Mammary epithelial cell (primary cell): ENCODE measurements around the gene HSBP1L1.

ENCODE experiments used
- EZH2 ChIP-seq: IDR thresholded peaks from 2 replicates; pipeline ENCODE4 v1.6.1; 2012; ENCODE audit warnings: low read length, inconsistent platforms, borderline replicate concordance
- TF ChIP-seq, protein P1 (sequence below), 2 donors: IDR thresholded peaks in 1 of 2; conservative IDR thresholded peaks in 1 of 2; 2 replicates each; pipeline ENCODE4 v1.5.1; 2011 to 2012; ENCODE audit warnings: inconsistent platforms in 2 of 2, low read length in 2 of 2, mild to moderate bottlenecking in 2 of 2, control low read depth in 1 of 2, low read depth in 1 of 2; ENCODE audit not compliant: insufficient read depth in 1 of 2; ENCODE audit errors: extremely low read depth in 1 of 2

DNA sequence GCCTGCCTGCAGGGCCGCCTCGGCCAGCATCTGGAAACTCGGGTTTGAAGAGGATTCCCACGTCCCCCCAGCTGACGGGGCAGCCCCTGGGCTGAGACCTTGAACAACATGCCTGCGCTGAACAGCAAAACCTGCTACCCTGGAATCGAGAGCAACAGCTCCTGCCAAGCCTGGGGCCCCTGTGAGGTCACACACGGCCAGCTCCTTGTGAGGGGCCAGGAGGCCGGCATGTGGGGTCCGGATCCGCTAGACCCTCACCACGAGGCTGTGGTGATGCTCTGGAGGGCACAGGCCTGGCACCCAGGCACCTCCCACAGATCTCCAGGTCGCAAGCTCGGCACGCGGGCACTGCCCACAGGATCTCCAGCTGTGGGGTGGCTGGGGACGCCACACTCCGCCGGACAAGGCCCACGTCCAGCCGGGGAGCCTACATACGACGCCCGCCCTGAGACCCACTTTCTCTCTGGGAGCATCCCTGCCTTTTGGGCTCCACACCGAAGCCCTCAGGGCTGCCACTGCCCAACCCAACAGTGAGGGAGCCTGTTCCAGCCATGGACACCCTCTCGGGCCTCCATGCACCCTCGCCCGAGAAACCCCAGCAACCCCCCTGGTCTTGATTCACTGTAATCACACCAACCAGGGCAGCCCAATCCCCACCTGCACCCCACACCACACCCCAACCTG, 47.1 kb upstream of the HSBP1L1 start:
- TF ChIP-seq, protein P1, sequence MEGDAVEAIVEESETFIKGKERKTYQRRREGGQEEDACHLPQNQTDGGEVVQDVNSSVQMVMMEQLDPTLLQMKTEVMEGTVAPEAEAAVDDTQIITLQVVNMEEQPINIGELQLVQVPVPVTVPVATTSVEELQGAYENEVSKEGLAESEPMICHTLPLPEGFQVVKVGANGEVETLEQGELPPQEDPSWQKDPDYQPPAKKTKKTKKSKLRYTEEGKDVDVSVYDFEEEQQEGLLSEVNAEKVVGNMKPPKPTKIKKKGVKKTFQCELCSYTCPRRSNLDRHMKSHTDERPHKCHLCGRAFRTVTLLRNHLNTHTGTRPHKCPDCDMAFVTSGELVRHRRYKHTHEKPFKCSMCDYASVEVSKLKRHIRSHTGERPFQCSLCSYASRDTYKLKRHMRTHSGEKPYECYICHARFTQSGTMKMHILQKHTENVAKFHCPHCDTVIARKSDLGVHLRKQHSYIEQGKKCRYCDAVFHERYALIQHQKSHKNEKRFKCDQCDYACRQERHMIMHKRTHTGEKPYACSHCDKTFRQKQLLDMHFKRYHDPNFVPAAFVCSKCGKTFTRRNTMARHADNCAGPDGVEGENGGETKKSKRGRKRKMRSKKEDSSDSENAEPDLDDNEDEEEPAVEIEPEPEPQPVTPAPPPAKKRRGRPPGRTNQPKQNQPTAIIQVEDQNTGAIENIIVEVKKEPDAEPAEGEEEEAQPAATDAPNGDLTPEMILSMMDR (conservative IDR thresholded peaks at IDR 0.05 in 1 of 2, IDR thresholded peaks at IDR 0.05 in 1 of 2; ENCODE audit: extremely low read depth in 1 of 2, insufficient read depth in 1 of 2, low read depth in 1 of 2, low read length in 2 of 2) = no peak
- no peak for TF ChIP-seq EZH2
